Tibial nerve (tissue), 4 donors: ENCODE data around the gene POLR3C.
A peak's percentile ranks its signal among the peaks of the same experiment; 100 is the strongest.

Experiments used
- EP300 ChIP-seq, 2 donors: sonication (generic); formaldehyde crosslinking; IDR thresholded peaks; one replicate each; pipeline ENCODE4 v1.6.1; 2017; ENCODE audit warnings: antibody characterized with exemption in 2 of 2, mild to moderate bottlenecking in 1 of 2
- POLR2A ChIP-seq, 2 donors: fragments of 450-650 bp; IDR thresholded peaks; one replicate each; pipeline ENCODE4 v1.6.1; 2017; ENCODE audit warnings: antibody characterized with exemption in 2 of 2, mild to moderate bottlenecking in 2 of 2, moderate library complexity in 2 of 2
- TF ChIP-seq, protein P1 (sequence below), 5 experiments: fragments of 200-600 bp in 3 of 5; fragments of 450-650 bp in 2 of 5; sonication (generic) in 3 of 5; IDR thresholded peaks; one replicate each; pipeline ENCODE4 v1.5.1; 2016 to 2019; ENCODE audit warnings: antibody characterized with exemption in 5 of 5, mild to moderate bottlenecking in 3 of 5, moderate library complexity in 2 of 5

DNA sequence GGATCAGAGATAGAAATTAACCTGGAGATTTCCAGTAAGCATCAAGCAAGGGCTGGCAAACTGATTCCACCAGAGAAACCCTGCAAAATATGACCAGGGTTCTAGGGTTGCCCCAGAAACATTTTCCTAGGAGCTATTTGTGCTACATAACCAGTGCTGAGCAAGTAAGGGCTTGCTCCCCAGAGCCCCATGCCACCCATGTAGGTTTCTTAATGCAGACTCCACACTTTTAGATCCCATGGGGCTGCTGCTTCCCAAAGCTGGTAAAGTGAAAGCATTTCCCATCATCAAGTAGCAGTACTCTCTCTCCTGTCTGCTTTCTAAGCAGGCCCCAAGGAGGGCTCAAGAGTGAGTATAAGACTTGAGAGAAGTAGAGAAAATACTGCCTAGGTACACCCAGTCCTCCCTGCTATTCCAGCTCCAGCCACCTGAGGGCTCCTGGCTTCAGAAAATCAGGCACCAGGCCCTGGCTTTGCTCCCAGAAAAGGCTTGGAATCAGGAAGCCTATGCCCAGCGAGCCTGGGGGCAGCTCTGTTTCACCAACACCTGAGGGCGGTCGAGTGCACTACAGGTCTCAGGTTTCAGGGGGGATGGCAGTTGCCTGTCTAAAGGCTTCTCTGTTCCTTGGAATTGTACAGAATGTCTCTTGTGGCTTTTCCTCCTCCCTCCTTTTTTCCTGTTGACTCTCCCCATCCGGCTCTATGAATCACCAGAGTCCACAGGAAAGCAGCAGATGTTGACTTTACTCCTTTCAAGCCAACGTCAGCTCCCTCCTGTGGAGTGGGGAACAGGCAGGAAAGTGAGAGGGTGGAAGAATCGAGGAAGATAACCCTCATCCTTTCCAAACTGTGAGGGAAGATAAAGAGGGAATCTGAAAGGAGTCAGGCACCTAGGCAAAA, 67.8 kb downstream of the POLR3C start:
- TF ChIP-seq POLR2A (IDR thresholded peaks at IDR 0.05): peak in 1 of 2 donors; percentile 49
- TF ChIP-seq, protein P1, sequence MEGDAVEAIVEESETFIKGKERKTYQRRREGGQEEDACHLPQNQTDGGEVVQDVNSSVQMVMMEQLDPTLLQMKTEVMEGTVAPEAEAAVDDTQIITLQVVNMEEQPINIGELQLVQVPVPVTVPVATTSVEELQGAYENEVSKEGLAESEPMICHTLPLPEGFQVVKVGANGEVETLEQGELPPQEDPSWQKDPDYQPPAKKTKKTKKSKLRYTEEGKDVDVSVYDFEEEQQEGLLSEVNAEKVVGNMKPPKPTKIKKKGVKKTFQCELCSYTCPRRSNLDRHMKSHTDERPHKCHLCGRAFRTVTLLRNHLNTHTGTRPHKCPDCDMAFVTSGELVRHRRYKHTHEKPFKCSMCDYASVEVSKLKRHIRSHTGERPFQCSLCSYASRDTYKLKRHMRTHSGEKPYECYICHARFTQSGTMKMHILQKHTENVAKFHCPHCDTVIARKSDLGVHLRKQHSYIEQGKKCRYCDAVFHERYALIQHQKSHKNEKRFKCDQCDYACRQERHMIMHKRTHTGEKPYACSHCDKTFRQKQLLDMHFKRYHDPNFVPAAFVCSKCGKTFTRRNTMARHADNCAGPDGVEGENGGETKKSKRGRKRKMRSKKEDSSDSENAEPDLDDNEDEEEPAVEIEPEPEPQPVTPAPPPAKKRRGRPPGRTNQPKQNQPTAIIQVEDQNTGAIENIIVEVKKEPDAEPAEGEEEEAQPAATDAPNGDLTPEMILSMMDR (IDR thresholded peaks at IDR 0.05): peak; percentile 90 to 98 (median 94)
- peak; percentile 57 to 89 for TF ChIP-seq EP300 (IDR thresholded peaks at IDR 0.05)
